DND-41 (cell line): Measurements from ENCODE around the gene MRPS35.

Experiments used
- EZH2 ChIP-seq: IDR thresholded peaks from 3 replicates; pipeline ENCODE4 v1.6.1; 2012; ENCODE audit warnings: borderline replicate concordance, low read depth, mild to moderate bottlenecking, moderate library complexity, low read length, inconsistent platforms; ENCODE audit not compliant: severe bottlenecking
- TF ChIP-seq, protein P1 (sequence below): IDR thresholded peaks from 2 replicates; pipeline ENCODE4 v1.5.1; 2012; ENCODE audit warnings: borderline replicate concordance, low read length, moderate library complexity, mild to moderate bottlenecking; ENCODE audit not compliant: poor library complexity, severe bottlenecking; ENCODE audit errors: extremely low read depth

- TF ChIP-seq, protein P1, sequence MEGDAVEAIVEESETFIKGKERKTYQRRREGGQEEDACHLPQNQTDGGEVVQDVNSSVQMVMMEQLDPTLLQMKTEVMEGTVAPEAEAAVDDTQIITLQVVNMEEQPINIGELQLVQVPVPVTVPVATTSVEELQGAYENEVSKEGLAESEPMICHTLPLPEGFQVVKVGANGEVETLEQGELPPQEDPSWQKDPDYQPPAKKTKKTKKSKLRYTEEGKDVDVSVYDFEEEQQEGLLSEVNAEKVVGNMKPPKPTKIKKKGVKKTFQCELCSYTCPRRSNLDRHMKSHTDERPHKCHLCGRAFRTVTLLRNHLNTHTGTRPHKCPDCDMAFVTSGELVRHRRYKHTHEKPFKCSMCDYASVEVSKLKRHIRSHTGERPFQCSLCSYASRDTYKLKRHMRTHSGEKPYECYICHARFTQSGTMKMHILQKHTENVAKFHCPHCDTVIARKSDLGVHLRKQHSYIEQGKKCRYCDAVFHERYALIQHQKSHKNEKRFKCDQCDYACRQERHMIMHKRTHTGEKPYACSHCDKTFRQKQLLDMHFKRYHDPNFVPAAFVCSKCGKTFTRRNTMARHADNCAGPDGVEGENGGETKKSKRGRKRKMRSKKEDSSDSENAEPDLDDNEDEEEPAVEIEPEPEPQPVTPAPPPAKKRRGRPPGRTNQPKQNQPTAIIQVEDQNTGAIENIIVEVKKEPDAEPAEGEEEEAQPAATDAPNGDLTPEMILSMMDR, result no peak
- TF ChIP-seq EZH2, result no peak
Observed at GRCh38 chr12:27751386-27752047, 40.9 kb downstream of the MRPS35 start.
